Keratinocyte (primary cell): ENCODE results near the gene ARL15.

Experiments used
- CTCF ChIP-seq, 3 experiments: IDR thresholded peaks in 1 of 3; conservative IDR thresholded peaks in 1 of 3; optimal IDR thresholded peaks in 1 of 3; 2 replicates in 2 of 3; 3 replicates in 1 of 3; pipeline versions ENCODE3 to v1.5.1; 2011; ENCODE audit warnings: low read length in 3 of 3, mild to moderate bottlenecking in 3 of 3, moderate library complexity in 2 of 3, control low read depth in 1 of 3, inconsistent platforms in 1 of 3; ENCODE audit not compliant: insufficient read depth in 2 of 3; ENCODE audit errors: extremely low read depth in 1 of 3
- EZH2 ChIP-seq: IDR thresholded peaks from one replicate; pipeline ENCODE4 v1.6.1; 2012; ENCODE audit warnings: inconsistent platforms, mild to moderate bottlenecking, low read length, moderate library complexity

DNA sequence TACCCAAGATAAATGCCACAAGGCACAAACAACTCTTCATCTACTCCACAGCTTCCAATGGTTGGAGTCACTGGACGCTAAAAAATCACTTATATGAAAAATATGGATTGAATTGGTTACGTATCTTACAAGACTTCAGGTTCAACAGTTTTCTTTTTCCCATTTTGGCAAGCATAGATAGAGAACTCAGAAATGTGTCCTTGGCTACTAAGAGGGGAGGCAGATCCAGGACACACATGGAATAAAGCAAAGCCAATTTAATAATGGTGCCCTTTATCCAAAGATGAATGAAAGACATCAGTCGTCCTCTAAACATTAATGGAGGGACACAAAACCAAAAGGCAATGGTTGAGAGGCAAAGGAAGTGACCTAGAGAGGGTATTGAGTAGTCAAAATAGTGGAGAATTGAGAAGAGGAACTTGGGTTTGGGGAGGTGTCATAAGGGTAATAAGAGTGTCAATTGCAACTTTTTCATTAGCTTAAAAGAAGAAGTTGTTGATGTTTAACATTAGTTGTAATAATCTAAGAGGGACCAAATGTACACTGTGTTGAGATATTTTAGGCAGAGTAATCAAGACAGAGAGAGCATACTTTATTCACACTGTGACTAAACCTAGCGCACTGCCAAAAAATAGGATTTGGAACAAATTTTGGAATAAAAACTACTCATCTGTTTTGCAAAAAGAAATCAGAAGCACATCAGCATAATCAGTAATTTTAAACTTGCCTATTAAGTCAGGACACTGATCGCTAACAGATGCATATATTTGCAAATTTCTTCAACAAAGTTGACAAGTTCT lies 308.2 kb downstream of the ARL15 start:
- TF ChIP-seq CTCF (optimal IDR thresholded peaks at IDR 0.05 in 1 of 3, IDR thresholded peaks at IDR 0.05 in 1 of 3, conservative IDR thresholded peaks at IDR 0.05 in 1 of 3; ENCODE audit: extremely low read depth in 1 of 3, insufficient read depth in 2 of 3, low read length in 3 of 3), result no peak
- TF ChIP-seq EZH2, result no peak
